GM18505 (cell line): ENCODE data around the gene CMIP.

Experiments used
- ATAC-seq: cut with Tn5 transposase; IDR thresholded peaks from one replicate; pipeline ENCODE4 v1.9.1; 2021; ENCODE audit not compliant: unreplicated experiment
- POLR2A ChIP-seq: IDR thresholded peaks from 4 replicates; pipeline ENCODE4 v1.6.1; 2011; ENCODE audit warnings: borderline replicate concordance; ENCODE audit not compliant: insufficient read depth, insufficient read length; ENCODE audit errors: extremely low read depth

CMIP gene

GRCh38 chr16:81491541-81492188 is 47.1 kb downstream of the CMIP start:
- TF ChIP-seq POLR2A: no peak
- ATAC-seq: no peak

- no peak for ATAC-seq
- TF ChIP-seq POLR2A: no peak
Observed at GRCh38 chr16:81492311-81492761, 47.7 kb downstream of the CMIP start.

DNA sequence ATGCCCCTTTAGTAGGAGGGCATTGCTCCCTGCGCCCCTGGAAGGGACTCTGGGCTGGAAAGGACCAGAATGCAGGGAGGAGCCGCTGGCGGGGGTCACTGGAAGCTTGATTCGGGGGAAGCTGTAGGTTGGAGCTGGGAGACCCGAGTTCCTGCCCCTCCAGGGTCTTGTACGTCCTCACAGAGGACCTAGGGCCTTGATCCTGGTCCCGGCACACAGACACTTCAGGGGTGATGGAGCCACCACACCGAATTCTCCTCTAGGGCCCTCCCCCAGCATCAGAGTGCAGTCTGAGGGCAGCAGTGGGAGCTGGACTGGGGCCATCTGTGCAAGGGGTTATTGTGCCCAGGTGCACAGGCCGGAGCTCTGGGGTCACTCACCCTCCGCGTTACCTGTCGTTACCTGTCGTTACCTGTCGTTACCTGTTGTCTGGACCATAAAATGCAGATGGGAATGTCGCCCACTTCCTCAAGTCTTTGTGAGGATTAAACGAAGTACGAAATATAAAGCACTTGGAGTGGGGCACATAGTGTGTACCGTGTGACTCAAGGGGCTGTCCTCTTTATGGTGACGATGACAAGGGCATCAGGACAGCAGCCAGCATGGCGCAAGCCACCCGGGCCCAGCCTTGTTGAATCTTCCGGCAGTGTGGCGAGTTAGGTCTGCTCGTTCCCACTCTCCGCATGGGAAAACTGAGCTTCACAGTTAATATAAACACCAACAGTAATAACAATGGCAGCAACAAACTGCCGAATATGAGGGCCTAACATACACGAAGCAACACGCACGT is 48.6 kb downstream of the CMIP start:
- no peak for ATAC-seq
- no peak for TF ChIP-seq POLR2A

DNA sequence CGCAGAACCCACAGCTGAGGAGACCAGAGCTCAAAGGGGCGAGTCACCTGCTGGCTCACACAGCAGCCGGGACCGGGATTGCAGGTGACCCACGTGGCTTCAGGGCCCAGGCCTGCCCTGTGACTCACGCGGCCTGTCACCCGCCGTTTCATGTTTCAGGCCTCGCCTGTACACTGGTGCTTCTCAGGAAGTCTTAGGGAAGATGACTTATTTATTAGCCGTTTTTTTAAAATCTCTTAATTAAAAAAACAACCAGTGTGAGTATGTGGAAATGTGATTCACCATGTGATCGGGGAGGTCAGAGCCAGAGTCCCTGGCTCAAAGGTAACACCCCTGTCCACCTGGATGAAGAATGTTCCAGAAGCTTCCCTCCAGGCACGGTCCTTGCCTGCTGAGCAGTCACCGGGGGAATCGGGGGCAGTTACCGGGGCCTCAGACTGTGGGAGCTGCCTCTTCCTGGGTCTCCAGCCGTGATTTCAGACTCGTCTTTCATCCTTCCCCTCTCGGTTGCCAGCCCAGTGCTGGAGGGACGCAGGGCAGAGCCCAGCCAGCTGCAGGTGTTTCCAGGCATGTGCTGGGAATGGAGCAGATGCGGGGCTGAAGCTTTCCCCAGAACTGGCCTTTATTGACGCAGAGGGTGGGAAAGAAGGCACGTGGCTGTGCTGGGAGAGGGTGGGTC is 49.3 kb downstream of the CMIP start:
- no peak for ATAC-seq
- TF ChIP-seq POLR2A: no peak

GRCh38 chr16:81494434-81494806 is 49.8 kb downstream of the CMIP start:
- no peak for TF ChIP-seq POLR2A
- ATAC-seq: no peak

- no peak for TF ChIP-seq POLR2A
- no peak for ATAC-seq
Observed at GRCh38 chr16:81494888-81495287, 50.3 kb downstream of the CMIP start.

- TF ChIP-seq POLR2A: no peak
Observed at GRCh38 chr16:81495321-81496234, 51.0 kb downstream of the CMIP start.

GRCh38 chr16:81496321-81496720 is 51.7 kb downstream of the CMIP start:
- no peak for ATAC-seq
- no peak for TF ChIP-seq POLR2A

More at GRCh38 chr16:81495321-81496234, 51.0 kb downstream of the CMIP start:
- ATAC-seq: no peak

DNA sequence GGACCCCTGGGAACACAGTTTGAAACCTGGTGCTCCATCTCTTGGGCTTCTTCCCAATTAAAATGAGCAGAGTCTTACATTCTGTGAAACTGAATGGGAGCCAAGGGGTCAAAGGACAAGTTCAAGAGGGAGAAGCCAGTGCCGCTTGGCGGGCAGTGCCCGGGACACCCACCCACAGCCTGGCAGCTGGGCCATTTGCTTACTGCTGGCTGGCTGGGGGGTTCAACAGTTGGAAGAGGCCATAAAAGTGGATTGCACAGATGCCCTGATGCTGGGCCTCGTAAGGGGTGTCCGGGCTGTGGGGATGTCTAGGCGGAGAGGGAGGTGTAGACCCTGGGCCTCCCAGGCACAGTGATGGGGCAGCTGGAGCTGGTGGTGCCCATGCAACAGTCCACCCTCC is 52.1 kb downstream of the CMIP start:
- ATAC-seq: no peak
- TF ChIP-seq POLR2A: no peak

DNA sequence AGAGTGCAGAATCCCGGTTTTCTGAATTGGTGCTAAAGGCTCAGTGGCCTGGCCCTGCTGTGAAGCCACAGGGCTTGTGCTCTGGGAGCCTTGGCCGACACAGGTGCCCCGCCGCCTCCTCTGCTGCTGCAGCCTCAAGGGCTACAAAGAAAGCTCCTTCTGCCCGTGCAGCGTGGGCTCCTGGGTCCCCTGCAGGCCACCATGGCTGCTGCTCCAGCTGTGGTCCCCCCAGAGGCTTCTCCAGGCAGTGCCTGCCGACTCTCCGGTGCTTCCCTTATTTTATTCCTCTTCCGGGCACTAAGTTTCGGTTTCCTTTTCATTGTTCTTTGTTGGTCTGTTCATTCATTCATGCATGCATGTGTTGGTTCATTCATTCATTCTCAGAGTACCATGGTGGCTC is 53.1 kb downstream of the CMIP start:
- no peak for TF ChIP-seq POLR2A
- no peak for ATAC-seq

DNA sequence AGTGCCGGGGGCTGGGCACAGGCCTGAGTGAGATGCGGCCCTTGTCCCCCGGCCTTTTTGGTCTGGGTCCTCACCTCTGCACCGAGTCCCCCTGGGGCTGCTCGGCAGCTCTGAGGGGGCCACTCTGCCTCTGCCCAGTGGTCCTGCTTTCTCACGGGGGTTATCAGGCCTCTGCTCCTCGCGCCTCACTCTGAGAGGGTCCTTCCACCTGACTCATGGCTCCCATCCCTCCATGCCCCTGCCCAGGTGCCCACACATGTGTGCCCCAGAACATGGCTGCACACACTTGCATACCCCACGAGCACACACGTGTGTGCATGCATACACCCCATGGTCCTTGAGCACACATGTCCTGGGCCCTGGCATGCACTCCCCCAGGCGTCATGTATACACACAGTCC is 53.7 kb downstream of the CMIP start:
- TF ChIP-seq POLR2A: no peak
- no peak for ATAC-seq

DNA sequence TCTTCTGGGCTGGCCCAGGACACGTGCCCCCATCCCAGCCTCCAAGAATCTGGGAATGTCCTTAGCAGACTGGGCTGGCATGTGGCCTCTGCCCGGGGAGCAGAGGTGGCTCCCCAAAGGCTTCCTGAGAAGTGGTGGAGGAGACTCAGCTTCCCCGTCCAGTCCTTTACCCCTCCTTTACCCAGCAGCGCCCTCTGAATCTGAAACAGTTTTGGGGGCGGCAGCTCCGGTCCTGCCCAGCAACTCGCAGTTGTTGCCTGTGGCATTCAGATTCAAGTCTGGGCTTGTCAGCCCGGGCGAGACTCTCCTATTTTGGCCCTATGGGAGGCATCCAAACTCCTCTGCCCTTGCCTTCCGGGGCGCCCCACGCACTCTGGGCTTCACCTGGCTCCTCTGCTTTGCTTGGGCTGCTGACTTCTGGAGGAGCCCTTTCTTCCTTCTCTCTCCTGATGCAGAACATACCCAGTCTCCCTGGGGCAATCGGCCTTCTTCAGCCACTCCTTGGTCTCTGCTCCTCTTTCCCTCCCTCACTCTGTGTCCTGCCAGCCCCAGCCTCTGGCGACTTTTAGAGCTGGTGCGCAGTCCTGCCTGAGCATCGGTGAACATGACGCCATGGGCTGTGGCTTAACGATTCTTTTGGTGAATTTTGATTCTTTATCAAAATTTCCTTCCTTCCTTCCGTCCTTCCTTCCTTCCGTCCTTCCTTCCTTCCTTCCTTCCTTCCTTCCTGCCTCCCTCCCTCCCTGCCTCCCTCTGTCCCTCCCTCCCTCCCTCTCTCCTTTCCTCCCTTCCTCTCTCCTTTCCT is 55.2 kb downstream of the CMIP start:
- ATAC-seq: no peak
- no peak for TF ChIP-seq POLR2A
